ENCODE results near the gene ANKRD40CL.
"Not testable (repeated sequence)": the region's sequence is repeated elsewhere in the genome, so short reads cannot be mapped to it uniquely, and the experiment has no call there.

ANKRD40CL gene

DNA sequence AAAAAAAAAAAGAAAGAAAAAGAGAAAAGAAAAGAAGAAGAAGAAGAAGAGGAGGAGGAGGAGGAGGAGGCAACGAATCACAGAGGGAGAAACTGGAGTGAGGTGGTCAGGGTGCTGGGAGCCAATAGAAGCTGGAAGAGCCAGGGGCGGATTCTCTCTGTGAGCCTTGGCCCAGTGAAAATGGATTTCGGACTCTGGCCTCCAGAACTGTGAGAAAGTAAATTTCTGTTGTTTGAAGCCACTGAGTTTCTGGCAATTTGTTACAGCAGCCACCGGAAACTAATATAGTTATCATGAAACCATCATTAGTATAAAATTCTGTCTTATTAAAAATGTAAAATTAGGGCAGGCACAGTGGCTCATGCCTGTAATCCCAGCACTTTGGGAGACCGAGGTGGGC is 40.4 kb upstream of the ANKRD40CL start:
- in situ Hi-C loops (cut with MboI; ENCODE audit: low sequenced_read_pairs, unreplicated experiment): no loop called here
- no peak for TF ChIP-seq CTCF (IDR thresholded peaks at IDR 0.05; ENCODE audit: borderline replicate concordance, control extremely low read depth, extremely low read depth, insufficient read depth, missing control alignments)
- DNase-seq (ENCODE audit: low spot score): no peak

GRCh38 chr17:50807009-50807408 is 39.7 kb upstream of the ANKRD40CL start:
- in situ Hi-C loops (cut with MboI; ENCODE audit: low sequenced_read_pairs, unreplicated experiment): no loop called here
- DNase-seq (ENCODE audit: low spot score): no peak
- no peak for TF ChIP-seq CTCF (IDR thresholded peaks at IDR 0.05; ENCODE audit: borderline replicate concordance, control extremely low read depth, extremely low read depth, insufficient read depth, missing control alignments)

- no peak for DNase-seq (ENCODE audit: low spot score)
- no peak for TF ChIP-seq CTCF (IDR thresholded peaks at IDR 0.05; ENCODE audit: borderline replicate concordance, control extremely low read depth, extremely low read depth, insufficient read depth, missing control alignments)
- in situ Hi-C loops (cut with MboI; ENCODE audit: low sequenced_read_pairs, unreplicated experiment): no loop called here
Measured at GRCh38 chr17:50806141-50806643, 38.9 kb upstream of the ANKRD40CL start.

- no peak for DNase-seq (ENCODE audit: low spot score)
- in situ Hi-C loops (cut with MboI; ENCODE audit: low sequenced_read_pairs, unreplicated experiment): no loop called here
Measured at GRCh38 chr17:50805486-50805885, 38.2 kb upstream of the ANKRD40CL start.

DNA sequence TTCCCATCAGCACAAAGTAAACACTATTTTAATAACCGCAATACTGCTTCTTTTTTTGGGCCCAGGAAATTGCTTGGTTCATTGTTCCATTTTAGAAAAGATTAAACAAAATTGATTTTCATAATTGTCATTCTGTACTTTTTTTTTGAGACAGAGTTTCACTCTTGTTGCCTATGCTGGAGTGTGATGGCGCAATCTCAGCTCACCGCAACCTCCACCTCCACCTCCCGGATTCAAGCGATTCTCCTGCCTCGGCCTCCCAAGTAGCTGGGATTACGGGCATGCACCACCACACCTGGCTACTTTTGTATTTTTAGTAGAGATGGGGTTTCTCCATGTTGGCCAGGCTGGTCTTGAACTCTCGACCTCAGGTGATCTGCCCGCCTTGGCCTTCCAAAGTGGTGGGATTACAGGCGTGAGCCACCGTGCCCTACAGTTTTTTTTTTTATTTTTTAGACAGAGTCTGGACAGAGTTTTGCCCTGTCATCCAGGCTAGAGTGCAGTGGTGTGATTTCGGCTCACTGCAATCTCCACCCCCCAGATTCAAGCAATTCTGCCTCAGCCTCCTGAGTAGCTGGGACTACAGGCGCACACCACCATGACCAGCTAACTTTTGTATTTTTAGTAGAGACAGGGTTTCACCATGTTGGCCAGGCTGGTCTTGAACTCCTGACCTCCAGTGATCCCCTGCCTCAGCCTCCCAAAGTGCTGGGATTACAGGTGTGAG is 37.6 kb upstream of the ANKRD40CL start:
- DNase-seq (ENCODE audit: low spot score); in situ Hi-C loops (cut with MboI; ENCODE audit: low sequenced_read_pairs, unreplicated experiment): not testable (repeated sequence)

More at GRCh38 chr17:50805486-50805885, 38.2 kb upstream of the ANKRD40CL start:
- TF ChIP-seq CTCF (IDR thresholded peaks at IDR 0.05; ENCODE audit: borderline replicate concordance, control extremely low read depth, extremely low read depth, insufficient read depth, missing control alignments): no peak

GRCh38 chr17:50803676-50804075 is 36.4 kb upstream of the ANKRD40CL start:
- no peak for TF ChIP-seq CTCF (IDR thresholded peaks at IDR 0.05; ENCODE audit: borderline replicate concordance, control extremely low read depth, extremely low read depth, insufficient read depth, missing control alignments)
- in situ Hi-C loops (cut with MboI; ENCODE audit: low sequenced_read_pairs, unreplicated experiment): no loop called here
- DNase-seq (ENCODE audit: low spot score): no peak

All from GM13976 (cell line).